Thoracic aorta (tissue), 2 donors: ENCODE measurements around the gene STPG4. TPM values are rescaled to one million over a fixed set of nuclear protein-coding genes. Genes with fewer than 3 reads are reported as not detected.

Experiments used
- ATAC-seq: fragments of 150-250 bp; one replicate; pipeline ENCODE4 v1.8.0; 2017; ENCODE audit warnings: low read depth; ENCODE audit not compliant: insufficient number of reproducible peaks, low FRiP score
- DNase-seq: peaks from one replicate; pipeline ENCODE4 v3.0.0-alpha.2; 2020; ENCODE audit warnings: low spot score
- H3K27ac ChIP-seq, 2 donors: fragments of 200-600 bp; sonication (generic); 1 replicate in 1 of 2; 2 replicates in 1 of 2; pipeline ENCODE4 v1.5.1; 2016; ENCODE audit warnings: mild to moderate bottlenecking in 2 of 2, moderate library complexity in 2 of 2
- H3K27me3 ChIP-seq: fragments of 200-600 bp; sonication (generic); replicated peaks from 2 replicates; pipeline ENCODE4 v1.6.0; 2016; ENCODE audit warnings: mild to moderate bottlenecking; ENCODE audit not compliant: insufficient read depth
- H3K36me3 ChIP-seq: fragments of 200-600 bp; sonication (generic); one replicate; pipeline ENCODE4 v1.5.1; 2016
- H3K4me1 ChIP-seq, 2 donors: fragments of 200-600 bp; sonication (generic); 1 replicate in 1 of 2; 2 replicates in 1 of 2; pipeline versions ENCODE4 v1.5.1 to v1.6.0; 2016; ENCODE audit warnings: low read depth in 2 of 2, mild to moderate bottlenecking in 1 of 2; ENCODE audit not compliant: control insufficient read depth in 1 of 2
- H3K4me3 ChIP-seq: fragments of 200-600 bp; sonication (generic); 2 replicates; pipeline ENCODE4 v1.5.1; 2016; ENCODE audit warnings: mild to moderate bottlenecking
- H3K9me3 ChIP-seq: fragments of 200-600 bp; sonication (generic); 2 replicates; pipeline ENCODE4 v1.5.1; 2016
- total RNA-seq, 2 donors: library from RNA; depleted of rRNA; stranded (reverse); fragments of >200 nt; gene quantifications; one replicate each; pipeline versions ENCODE4 v1.1.0 to v1.2.3, GENCODE V29; 2016
- TF ChIP-seq, protein P1 (sequence below): fragments of 200-600 bp; sonication (generic); IDR thresholded peaks from one replicate; pipeline ENCODE4 v1.5.1; 2019; ENCODE audit warnings: antibody characterized with exemption

The STPG4 gene
- total RNA-seq, 2 donors from 2014 or later, result not detected

GRCh38 chr2:47088371-47089082, 66.6 kb downstream of the STPG4 start:
- Histone ChIP-seq H3K27ac (no peak overlapping the region), H3K4me3 (no peak overlapping the region), H3K27me3 (no peaks in the 10 kb centered on the region), H3K9me3 (no peaks in the 10 kb centered on the region), H3K4me1 (peaks cover 18 to 46% of the 10 kb centered on the region in 2 donors), H3K36me3 (no peaks in the 10 kb centered on the region)
- DNase-seq, result no peak
- no peak for ATAC-seq
- TF ChIP-seq, protein P1, sequence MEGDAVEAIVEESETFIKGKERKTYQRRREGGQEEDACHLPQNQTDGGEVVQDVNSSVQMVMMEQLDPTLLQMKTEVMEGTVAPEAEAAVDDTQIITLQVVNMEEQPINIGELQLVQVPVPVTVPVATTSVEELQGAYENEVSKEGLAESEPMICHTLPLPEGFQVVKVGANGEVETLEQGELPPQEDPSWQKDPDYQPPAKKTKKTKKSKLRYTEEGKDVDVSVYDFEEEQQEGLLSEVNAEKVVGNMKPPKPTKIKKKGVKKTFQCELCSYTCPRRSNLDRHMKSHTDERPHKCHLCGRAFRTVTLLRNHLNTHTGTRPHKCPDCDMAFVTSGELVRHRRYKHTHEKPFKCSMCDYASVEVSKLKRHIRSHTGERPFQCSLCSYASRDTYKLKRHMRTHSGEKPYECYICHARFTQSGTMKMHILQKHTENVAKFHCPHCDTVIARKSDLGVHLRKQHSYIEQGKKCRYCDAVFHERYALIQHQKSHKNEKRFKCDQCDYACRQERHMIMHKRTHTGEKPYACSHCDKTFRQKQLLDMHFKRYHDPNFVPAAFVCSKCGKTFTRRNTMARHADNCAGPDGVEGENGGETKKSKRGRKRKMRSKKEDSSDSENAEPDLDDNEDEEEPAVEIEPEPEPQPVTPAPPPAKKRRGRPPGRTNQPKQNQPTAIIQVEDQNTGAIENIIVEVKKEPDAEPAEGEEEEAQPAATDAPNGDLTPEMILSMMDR, result no peak

DNA sequence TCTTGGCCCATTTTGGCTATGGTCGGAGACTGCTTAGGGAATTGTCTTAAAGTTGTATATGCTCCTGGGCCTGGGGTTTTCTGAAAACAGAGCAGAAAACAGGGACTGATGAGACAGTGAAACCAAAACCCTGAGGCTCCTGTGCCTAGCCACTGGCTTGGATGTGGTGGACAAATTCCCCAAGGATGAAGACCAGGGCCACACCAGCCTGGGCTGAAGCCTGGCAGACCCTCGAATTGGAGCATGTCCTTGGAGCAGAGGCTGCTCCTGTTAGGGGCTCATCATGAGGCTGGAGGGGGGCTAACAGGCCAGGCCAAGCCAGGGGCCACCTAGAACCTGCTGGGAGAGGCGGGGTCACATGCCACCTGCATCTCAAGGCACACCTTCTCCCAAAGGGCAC, 68.1 kb downstream of the STPG4 start:
- Histone ChIP-seq H3K36me3 (no peaks in the 10 kb centered on the region), H3K4me3 (no peak overlapping the region), H3K27me3 (no peaks in the 10 kb centered on the region), H3K27ac (peak overlapping the region in 1 of 2 donors; percentile 39), H3K4me1 (peaks cover 18 to 48% of the 10 kb centered on the region in 2 donors), H3K9me3 (no peaks in the 10 kb centered on the region)
- no peak for ATAC-seq
- TF ChIP-seq, protein P1, result no peak
- no peak for DNase-seq

GRCh38 chr2:47086571-47086970, 68.5 kb downstream of the STPG4 start:
- no peak overlapping the region for H3K4me3 ChIP-seq
- ATAC-seq, result no peak
- DNase-seq, result no peak

DNA sequence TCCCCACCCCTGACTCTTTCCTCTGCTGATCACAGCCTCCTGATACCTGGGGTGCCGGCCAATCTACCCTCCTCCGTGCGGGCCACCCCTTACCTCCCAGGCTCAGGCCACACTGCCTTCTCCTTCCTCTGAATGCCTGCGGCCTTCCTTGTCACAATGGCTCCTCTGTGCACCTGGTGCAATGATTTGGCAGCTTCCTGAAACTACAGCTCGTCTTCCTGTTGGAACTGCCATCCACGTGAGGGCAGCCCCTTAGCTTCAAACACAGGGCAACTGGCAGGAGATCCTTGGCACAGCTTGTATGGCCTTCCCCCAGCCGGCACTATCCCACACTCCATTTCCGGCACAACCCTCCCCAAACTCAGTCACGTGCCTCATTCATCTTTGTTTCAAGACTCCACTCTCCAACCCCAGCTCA, 69.0 kb downstream of the STPG4 start:
- TF ChIP-seq, protein P1, result no peak
- DNase-seq (no peak), ATAC-seq (no peak)
- no peak overlapping the region for H3K4me3 ChIP-seq
- H3K9me3 ChIP-seq, result no peaks in the 10 kb centered on the region
- no peaks in the 10 kb centered on the region for H3K27me3 ChIP-seq
- no peak overlapping the region for H3K27ac ChIP-seq
- peaks cover 10 to 40% of the 10 kb centered on the region in 2 donors for H3K4me1 ChIP-seq
- no peaks in the 10 kb centered on the region for H3K36me3 ChIP-seq

More at GRCh38 chr2:47086571-47086970, 68.5 kb downstream of the STPG4 start:
- Histone ChIP-seq H3K4me1 (peaks cover 15 to 45% of the 10 kb centered on the region in 2 donors), H3K27me3 (no peaks in the 10 kb centered on the region), H3K27ac (peak overlapping the region in 1 of 2 donors; percentile 39), H3K36me3 (no peaks in the 10 kb centered on the region), H3K9me3 (no peaks in the 10 kb centered on the region)
- TF ChIP-seq, protein P1, result no peak

DNA sequence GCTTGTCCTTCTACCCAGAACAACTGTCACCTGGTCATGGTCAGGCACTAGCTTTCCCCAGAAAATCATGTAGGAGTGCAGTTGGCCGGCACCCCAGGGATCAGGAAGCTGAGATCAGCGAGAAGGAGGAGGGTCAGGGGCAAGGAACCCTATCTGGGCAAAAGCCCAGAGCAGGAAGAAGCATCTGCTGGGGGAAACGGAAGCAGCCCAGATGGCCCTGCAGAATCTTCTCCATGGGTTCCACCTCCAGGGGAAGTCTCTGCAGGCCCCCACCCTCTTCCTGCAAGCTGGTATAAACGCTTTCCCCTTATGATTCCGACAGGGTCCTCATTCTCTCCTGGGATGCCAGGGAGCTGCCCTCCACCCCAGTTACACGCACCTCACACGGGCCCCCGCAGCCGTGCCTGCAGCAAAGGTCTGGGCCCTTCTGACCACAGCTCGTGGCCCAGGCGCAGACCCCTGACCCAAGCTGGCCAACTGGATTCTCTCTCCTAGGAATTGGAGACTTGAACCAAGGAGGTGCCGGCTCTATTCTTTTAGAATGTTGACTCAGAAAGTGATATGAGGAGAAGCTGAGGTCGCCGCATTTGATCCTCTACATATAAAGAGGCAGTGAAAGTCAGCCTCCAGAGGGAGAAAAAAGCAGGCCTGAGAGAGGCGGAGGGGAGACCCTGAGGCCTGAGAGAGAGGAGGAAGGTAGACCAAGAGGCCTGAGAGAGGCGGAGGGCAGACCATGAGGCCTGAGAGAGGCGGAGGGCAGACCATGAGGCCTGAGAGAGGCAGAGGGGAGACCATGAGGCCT, 71.0 kb downstream of the STPG4 start:
- DNase-seq, result no peak
- no peaks in the 10 kb centered on the region for H3K27me3 ChIP-seq
- H3K27ac ChIP-seq, result peak overlapping the region in 1 of 2 donors; percentile 24
- TF ChIP-seq, protein P1, result no peak
- no peak overlapping the region for H3K4me3 ChIP-seq
- H3K4me1 ChIP-seq, result peaks cover 14 to 52% of the 10 kb centered on the region in 2 donors
- no peaks in the 10 kb centered on the region for H3K9me3 ChIP-seq
- ATAC-seq, result no peak
- H3K36me3 ChIP-seq, result no peaks in the 10 kb centered on the region
